Activated CD4-positive, alpha-beta T cell treated with anti-CD3 and anti-CD28 coated beads, Interleukin-10, Interleukin-2, amounts not matched to agents 100 ng/mL and 50 ng/mL, durations not matched to agents 16 hours and 8 hours (primary cell): ENCODE data around the gene PON3.

ENCODE experiments used
- DNase-seq: peaks from one replicate; pipeline ENCODE4 v3.0.0-alpha.2; 2020

PON3 gene

GRCh38 chr7:95396136-95397032 is at the start of gene PON3:
Gene PON3, minus strand, starts transcription at chr7:95396375. Its CDS starts 25 bp downstream, at chr7:95396350.
- peak; percentile 36 for DNase-seq

GRCh38 chr7:95444796-95445195 is 48.6 kb upstream of the PON3 start:
- no peak for DNase-seq

GRCh38 chr7:95441042-95441823 is 45.1 kb upstream of the PON3 start:
- no peak for DNase-seq

GRCh38 chr7:95440394-95441038 is 44.3 kb upstream of the PON3 start:
- no peak for DNase-seq

- DNase-seq, result no peak
Observed at GRCh38 chr7:95436407-95436806, 40.2 kb upstream of the PON3 start.

GRCh38 chr7:95435422-95435780 is 39.2 kb upstream of the PON3 start:
- DNase-seq, result no peak

GRCh38 chr7:95434557-95435421 is 38.6 kb upstream of the PON3 start, which contains the start of gene PON2:
Gene PON2, minus strand, starts transcription at chr7:95435028. Its CDS starts 77 bp downstream, at chr7:95434951.
- peak; percentile 68 for DNase-seq

- DNase-seq, result no peak
Observed at GRCh38 chr7:95433952-95434556, 37.9 kb upstream of the PON3 start.

- no peak for DNase-seq
Observed at GRCh38 chr7:95433129-95433528, 37.0 kb upstream of the PON3 start.

GRCh38 chr7:95432606-95433005 is 36.4 kb upstream of the PON3 start:
- no peak for DNase-seq

GRCh38 chr7:95430864-95431263 is 34.7 kb upstream of the PON3 start:
- no peak for DNase-seq

GRCh38 chr7:95429241-95429990 is 33.2 kb upstream of the PON3 start:
- no peak for DNase-seq

- DNase-seq, result no peak
Observed at GRCh38 chr7:95427914-95428516, 31.8 kb upstream of the PON3 start.

GRCh38 chr7:95427166-95427565 is 31.0 kb upstream of the PON3 start:
- no peak for DNase-seq

GRCh38 chr7:95425694-95426093 is 29.5 kb upstream of the PON3 start:
- DNase-seq, result no peak

GRCh38 chr7:95424716-95425115 is 28.5 kb upstream of the PON3 start:
- DNase-seq, result no peak

- DNase-seq, result no peak
Observed at GRCh38 chr7:95421847-95422444, 25.8 kb upstream of the PON3 start.

GRCh38 chr7:95421000-95421846 is 25.0 kb upstream of the PON3 start:
- DNase-seq, result no peak

GRCh38 chr7:95412075-95412474 is 15.9 kb upstream of the PON3 start:
- DNase-seq, result peak; percentile 37
